IPS DF 6.9 (cell line): ENCODE results near the gene KCTD10.
"Not testable (repeated sequence)": the region's sequence is repeated elsewhere in the genome, so short reads cannot be mapped to it uniquely, and the experiment has no call there.

ENCODE experiments used
- DNase-seq: peaks from one replicate; pipeline ENCODE4 v3.0.0-alpha.2; 2013; ENCODE audit warnings: low read depth, low spot score
- H3K27ac ChIP-seq: one replicate; pipeline ENCODE4 v1.5.1; 2013; ENCODE audit warnings: low read length, control low read depth
- H3K27me3 ChIP-seq: 2 replicates; pipeline ENCODE4 v1.6.1; 2013; ENCODE audit warnings: mild to moderate bottlenecking, low read length; ENCODE audit not compliant: control insufficient read depth, insufficient read depth
- H3K36me3 ChIP-seq: 2 replicates; pipeline ENCODE4 v1.6.1; 2013; ENCODE audit warnings: low read length; ENCODE audit not compliant: control insufficient read depth, insufficient read depth
- H3K4me1 ChIP-seq: 2 replicates; pipeline ENCODE4 v1.6.1; 2013; ENCODE audit warnings: low read length; ENCODE audit not compliant: control insufficient read depth, insufficient read depth
- H3K4me3 ChIP-seq: 2 replicates; pipeline ENCODE4 v1.5.1; 2013; ENCODE audit warnings: mild to moderate bottlenecking, low read length
- H3K9me3 ChIP-seq: 2 replicates; pipeline ENCODE4 v1.6.1; 2013; ENCODE audit warnings: low read length, inconsistent platforms; ENCODE audit not compliant: control insufficient read depth, insufficient read depth
- WGBS: extraction: QIAGEN DNeasy Blood & Tissue Kit; methylation state at CpG from one replicate; pipeline ENCODE4 v1.1.7; 2013; ENCODE audit warnings: mixed read lengths, missing lambda C conversion rate; ENCODE audit not compliant: insufficient read length, insufficient coverage; 5-methylcytosine and 5-hydroxymethylcytosine counted together

KCTD10 gene

GRCh38 chr12:109473526-109474270, 3.4 kb downstream of the KCTD10 start:
- not testable (repeated sequence) for H3K27me3 ChIP-seq, H3K4me3 ChIP-seq, DNase-seq, H3K4me1 ChIP-seq, H3K36me3 ChIP-seq, H3K27ac ChIP-seq, H3K9me3 ChIP-seq
- whole genome bisulfite sequencing, result no CpG with 5 or more reads among the region's 16 CpGs

GRCh38 chr12:109473006-109473405, 4.1 kb downstream of the KCTD10 start:
- DNase-seq, result no peak

GRCh38 chr12:109469517-109469916, 7.6 kb downstream of the KCTD10 start:
- H3K27me3 ChIP-seq, result no peaks in the 10 kb centered on the region
- 0 out of 2 replicates have a peak, but pooled peaks cover 2% of the 10 kb centered on the region for H3K4me1 ChIP-seq
- DNase-seq, result no peak
- H3K36me3 ChIP-seq, result peaks cover 9% of the 10 kb centered on the region
- H3K27ac ChIP-seq, result no peak overlapping the region
- WGBS, result no CpG with 5 or more reads among the region's 10 CpGs
- H3K4me3 ChIP-seq, result no peak overlapping the region
- no peaks in the 10 kb centered on the region for H3K9me3 ChIP-seq

More at GRCh38 chr12:109473006-109473405, 4.1 kb downstream of the KCTD10 start:
- Histone ChIP-seq H3K27me3 (no peaks in the 10 kb centered on the region), H3K4me1 (peaks cover 1% of the 10 kb centered on the region; the same call in 1 of the 2 replicates), H3K4me3 (no peak overlapping the region), H3K9me3 (no peaks in the 10 kb centered on the region), H3K27ac (no peak overlapping the region), H3K36me3 (peaks cover 9% of the 10 kb centered on the region)
- no CpG with 5 or more reads among the region's 3 CpGs for WGBS

GRCh38 chr12:109467978-109468676, 9.0 kb downstream of the KCTD10 start:
- Histone ChIP-seq H3K27ac (no peak overlapping the region), H3K9me3 (no peaks in the 10 kb centered on the region), H3K27me3 (no peaks in the 10 kb centered on the region), H3K36me3 (peaks cover 9% of the 10 kb centered on the region), H3K4me3 (no peak overlapping the region), H3K4me1 (peaks cover 8% of the 10 kb centered on the region; the same call in 1 of the 2 replicates)
- WGBS, result no CpG with 5 or more reads among the region's 8 CpGs
- DNase-seq, result no peak

GRCh38 chr12:109466821-109467220, 10.3 kb downstream of the KCTD10 start:
- Histone ChIP-seq H3K27me3 (no peaks in the 10 kb centered on the region), H3K9me3 (no peaks in the 10 kb centered on the region), H3K27ac (no peak overlapping the region), H3K4me3 (no peak overlapping the region), H3K36me3 (peaks cover 9% of the 10 kb centered on the region), H3K4me1 (peaks cover 11% of the 10 kb centered on the region)
- DNase-seq, result no peak
- WGBS, result no CpG with 5 or more reads among the region's 3 CpGs

GRCh38 chr12:109466305-109466704, 10.8 kb downstream of the KCTD10 start:
- H3K27me3 ChIP-seq, result no peaks in the 10 kb centered on the region
- H3K4me3 ChIP-seq, result no peak overlapping the region
- no peak for DNase-seq
- H3K4me1 ChIP-seq, result peaks cover 13% of the 10 kb centered on the region
- no CpG with 5 or more reads among the region's 2 CpGs for WGBS
- no peaks in the 10 kb centered on the region for H3K9me3 ChIP-seq
- peaks cover 9% of the 10 kb centered on the region for H3K36me3 ChIP-seq
- H3K27ac ChIP-seq, result no peak overlapping the region

GRCh38 chr12:109464642-109465351, 12.3 kb downstream of the KCTD10 start:
- H3K9me3 ChIP-seq, result no peaks in the 10 kb centered on the region
- H3K27ac ChIP-seq, result no peak overlapping the region
- H3K4me1 ChIP-seq, result peaks cover 19% of the 10 kb centered on the region
- no peak for DNase-seq
- H3K36me3 ChIP-seq, result peaks cover 9% of the 10 kb centered on the region
- H3K27me3 ChIP-seq, result no peaks in the 10 kb centered on the region
- no peak overlapping the region for H3K4me3 ChIP-seq
- WGBS, result no CpG with 5 or more reads among the region's 14 CpGs

GRCh38 chr12:109463756-109464155, 13.3 kb downstream of the KCTD10 start:
- peaks cover 19% of the 10 kb centered on the region for H3K4me1 ChIP-seq
- DNase-seq, result no peak
- WGBS, result no CpG with 5 or more reads among the region's 5 CpGs
- peaks cover under 1% of the 10 kb centered on the region; the same call in 1 of the 2 replicates for H3K36me3 ChIP-seq
- H3K27me3 ChIP-seq, result no peaks in the 10 kb centered on the region
- no peaks in the 10 kb centered on the region for H3K9me3 ChIP-seq
- H3K4me3 ChIP-seq, result no peak overlapping the region
- no peak overlapping the region for H3K27ac ChIP-seq

GRCh38 chr12:109462868-109463692, 14.0 kb downstream of the KCTD10 start:
- Histone ChIP-seq H3K4me1 (peaks cover 22% of the 10 kb centered on the region), H3K9me3 (no peaks in the 10 kb centered on the region), H3K4me3 (no peak overlapping the region), H3K36me3 (no peaks in the 10 kb centered on the region; the same call in 1 of the 2 replicates), H3K27ac (no peak overlapping the region), H3K27me3 (no peaks in the 10 kb centered on the region)
- DNase-seq, result no peak
- no CpG with 5 or more reads among the region's 14 CpGs for WGBS
